CMK (cell line): Measurements from ENCODE around the gene MAB21L2.

Source experiments
- DNase-seq: peaks from one replicate; pipeline ENCODE4 v3.0.0-alpha.2; 2010; ENCODE audit warnings: low read depth

Gene MAB21L2

GRCh38 chr4:150577796-150578195 is 4.2 kb upstream of the MAB21L2 start:
- DNase-seq = no peak

- no peak for DNase-seq
Measured at GRCh38 chr4:150578745-150579501, 3.0 kb upstream of the MAB21L2 start.

GRCh38 chr4:150579551-150580234 is 2.3 kb upstream of the MAB21L2 start:
- DNase-seq = no peak

- no peak for DNase-seq
Measured at GRCh38 chr4:150580306-150580705, 1.6 kb upstream of the MAB21L2 start.

GRCh38 chr4:150581056-150581605 is 820 bp upstream of the MAB21L2 start:
- DNase-seq = no peak

- DNase-seq = no peak
Measured at GRCh38 chr4:150581641-150582051, 305 bp upstream of the MAB21L2 start.

- DNase-seq = no peak
Measured at GRCh38 chr4:150582873-150583286, 929 bp downstream of the MAB21L2 start.

- no peak for DNase-seq
Measured at GRCh38 chr4:150583287-150584110, 1.5 kb downstream of the MAB21L2 start.

- DNase-seq = no peak
Measured at GRCh38 chr4:150584111-150584915, 2.4 kb downstream of the MAB21L2 start.

- no peak for DNase-seq
Measured at GRCh38 chr4:150585611-150586010, 3.7 kb downstream of the MAB21L2 start.

- no peak for DNase-seq
Measured at GRCh38 chr4:150586162-150586810, 4.3 kb downstream of the MAB21L2 start.

GRCh38 chr4:150588316-150588715 is 6.4 kb downstream of the MAB21L2 start:
- DNase-seq = no peak

GRCh38 chr4:150589157-150589556 is 7.2 kb downstream of the MAB21L2 start:
- no peak for DNase-seq

- no peak for DNase-seq
Measured at GRCh38 chr4:150590631-150591030, 8.7 kb downstream of the MAB21L2 start.

- no peak for DNase-seq
Measured at GRCh38 chr4:150591406-150591805, 9.5 kb downstream of the MAB21L2 start.

- DNase-seq = no peak
Measured at GRCh38 chr4:150591904-150592303, 10.0 kb downstream of the MAB21L2 start.

GRCh38 chr4:150593996-150594395 is 12.0 kb downstream of the MAB21L2 start:
- DNase-seq = no peak

- no peak for DNase-seq
Measured at GRCh38 chr4:150598909-150599308, 17.0 kb downstream of the MAB21L2 start.

GRCh38 chr4:150599547-150599946 is 17.6 kb downstream of the MAB21L2 start:
- no peak for DNase-seq

- no peak for DNase-seq
Measured at GRCh38 chr4:150600812-150601445, 19.0 kb downstream of the MAB21L2 start.

GRCh38 chr4:150609131-150609530 is 27.2 kb downstream of the MAB21L2 start:
- no peak for DNase-seq
